ENCODE measurements around the gene SPEN.
A peak's percentile ranks its signal among the peaks of the same experiment; 100 is the strongest.

Gene SPEN

GRCh38 chr1:15949453-15950245 lies 102.1 kb downstream of the SPEN start:
- no peak for DNase-seq

GRCh38 chr1:15950302-15950701 lies 102.8 kb downstream of the SPEN start:
- no peak for DNase-seq

- no peak for DNase-seq
These were observed 103.3 kb downstream of the SPEN start for GRCh38 chr1:15950763-15951295.

- DNase-seq = no peak
These were observed 104.0 kb downstream of the SPEN start for GRCh38 chr1:15951341-15952153.

- no peak for DNase-seq
These were observed 105.1 kb downstream of the SPEN start for GRCh38 chr1:15952317-15953258.

- DNase-seq = no peak
These were observed 105.8 kb downstream of the SPEN start for GRCh38 chr1:15953294-15953771.

GRCh38 chr1:15953791-15954241 lies 106.3 kb downstream of the SPEN start:
- DNase-seq = peak; percentile 86

GRCh38 chr1:15954316-15954715 lies 106.8 kb downstream of the SPEN start:
- DNase-seq = no peak

- DNase-seq = no peak
These were observed 108.0 kb downstream of the SPEN start for GRCh38 chr1:15955552-15955951.

- DNase-seq = no peak
These were observed 108.6 kb downstream of the SPEN start for GRCh38 chr1:15956150-15956549.

- DNase-seq = no peak
These were observed 110.0 kb downstream of the SPEN start for GRCh38 chr1:15957221-15958095.

GRCh38 chr1:15958111-15958510 lies 110.6 kb downstream of the SPEN start:
- DNase-seq = no peak

- DNase-seq = no peak
These were observed 111.3 kb downstream of the SPEN start for GRCh38 chr1:15958793-15959192.

- DNase-seq = no peak
These were observed 111.9 kb downstream of the SPEN start for GRCh38 chr1:15959424-15959823.

GRCh38 chr1:15959827-15960446 lies 112.4 kb downstream of the SPEN start:
- no peak for DNase-seq

- DNase-seq = no peak
These were observed 113.3 kb downstream of the SPEN start for GRCh38 chr1:15960808-15961207.

- no peak for DNase-seq
These were observed 114.0 kb downstream of the SPEN start for GRCh38 chr1:15961492-15961891.

- DNase-seq = no peak
These were observed 114.7 kb downstream of the SPEN start for GRCh38 chr1:15962176-15962575.

GRCh38 chr1:15962671-15963362 lies 115.3 kb downstream of the SPEN start:
- no peak for DNase-seq

GRCh38 chr1:15963363-15963967 lies 116.0 kb downstream of the SPEN start:
- DNase-seq = no peak

Data from NCI-H1092 (cell line).